Measurements from ENCODE around the gene ZBTB38. TPM values are rescaled to one million over a fixed set of nuclear protein-coding genes. Genes with fewer than 3 reads are reported as not detected.

The ZBTB38 gene
- polyA plus RNA-seq, 1 donor = 23.5 TPM

DNA sequence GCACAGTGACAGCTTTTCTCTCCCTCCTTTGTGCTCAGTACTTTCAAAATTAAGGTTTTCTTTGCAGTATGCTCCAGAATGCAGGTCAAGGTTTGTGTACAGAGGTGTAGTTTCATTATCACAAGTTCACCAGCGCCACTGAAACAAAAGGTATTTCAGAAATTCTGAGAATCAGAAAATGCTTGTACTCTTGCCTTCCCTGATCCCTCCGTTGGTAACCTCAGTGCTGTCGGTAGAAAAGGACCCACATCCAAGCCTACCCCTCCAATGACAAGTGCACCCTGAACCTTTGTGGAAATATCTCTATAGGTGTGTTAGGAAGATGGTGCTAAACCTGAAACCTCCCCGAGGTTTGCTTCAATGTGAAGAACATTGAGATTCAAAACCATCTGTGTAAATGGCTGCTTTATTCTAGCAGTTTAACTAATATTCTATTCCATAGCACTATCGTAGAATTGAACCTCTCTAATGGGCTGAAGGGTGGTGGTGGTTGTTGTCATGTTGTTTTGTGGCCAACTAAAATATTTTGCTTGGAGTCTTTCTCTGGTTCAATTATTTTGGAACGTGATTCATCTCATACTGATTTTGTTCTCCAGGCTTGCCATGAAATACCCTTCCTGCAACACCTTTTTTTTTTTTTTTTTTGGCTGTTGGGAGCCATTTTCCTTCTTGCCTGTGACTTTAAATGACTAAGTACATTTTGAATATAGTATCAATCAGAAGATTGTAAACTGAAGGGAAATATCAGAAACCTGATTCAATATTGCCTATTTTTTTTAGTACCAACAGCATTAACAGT, 20.7 kb downstream of the ZBTB38 start:
- no peak for DNase-seq

DNA sequence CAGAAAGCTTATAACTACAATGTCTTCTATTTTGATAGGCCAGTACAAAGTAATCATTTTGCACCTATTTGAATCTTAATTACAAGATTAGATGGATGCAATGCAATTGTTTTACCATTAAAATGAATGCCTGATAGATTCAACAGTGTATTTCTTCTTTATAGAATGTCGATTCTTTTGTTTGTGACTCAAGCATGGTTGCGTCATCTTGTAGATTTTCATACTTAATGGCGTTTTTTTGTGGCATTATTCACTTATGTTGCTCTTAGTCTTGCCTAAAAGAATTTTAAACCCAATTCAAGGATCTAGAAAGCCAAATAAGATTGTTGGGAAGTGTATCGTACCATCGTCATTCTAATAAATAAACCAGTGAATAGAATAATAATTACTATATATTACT, 21.4 kb downstream of the ZBTB38 start:
- DNase-seq = no peak

DNA sequence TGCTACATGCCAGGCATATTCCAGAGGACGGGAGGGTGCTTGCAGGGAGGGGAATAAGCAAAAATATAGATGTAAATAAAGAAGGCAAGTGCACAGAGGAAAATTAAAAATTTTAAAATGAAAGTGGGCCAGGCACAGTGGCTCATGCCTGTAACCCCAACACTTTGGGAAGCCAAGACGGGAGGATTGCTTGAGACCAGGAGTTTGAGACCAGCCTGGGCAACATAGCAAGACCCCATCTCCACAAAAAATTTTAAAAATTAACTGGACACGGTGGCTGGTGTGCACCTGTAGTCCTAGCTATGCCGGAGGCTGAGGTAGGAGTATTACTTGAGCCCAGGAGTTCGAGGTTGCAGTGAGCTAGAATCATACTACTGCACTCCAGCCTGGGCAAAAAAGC, 22.4 kb downstream of the ZBTB38 start:
- DNase-seq = no peak

DNA sequence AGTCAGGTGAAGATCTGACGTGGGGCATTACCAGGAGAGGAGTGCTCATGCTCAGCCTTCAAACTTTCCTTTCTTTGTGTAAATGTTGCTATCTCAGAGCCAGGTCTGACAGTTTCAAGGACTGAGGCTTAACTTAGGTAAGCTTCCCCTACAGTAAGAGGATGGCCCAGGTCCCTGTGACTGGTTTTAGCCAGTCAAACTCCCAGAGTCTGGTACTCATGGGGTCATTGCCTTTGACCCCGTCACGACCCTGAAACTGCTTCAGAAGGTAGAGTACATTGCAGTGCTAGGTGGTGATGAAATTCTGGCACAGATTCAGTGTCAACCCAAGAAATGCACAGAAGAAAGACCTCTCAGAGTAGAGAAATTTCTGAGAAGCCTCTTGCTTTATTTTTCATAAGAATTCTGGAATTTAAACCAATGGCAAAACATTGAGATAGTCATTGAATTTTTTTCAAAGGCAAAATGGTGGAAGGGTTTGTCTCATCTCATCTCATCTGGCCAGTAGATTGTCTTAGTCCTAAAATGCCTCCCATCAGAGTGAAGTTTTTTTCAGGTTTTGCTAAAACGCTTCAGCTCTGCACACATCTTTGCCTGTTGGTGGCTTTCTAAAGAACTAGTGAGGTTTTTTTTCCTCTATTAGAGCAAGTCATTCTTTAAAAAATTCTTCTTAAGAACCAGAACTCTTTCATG, 23.1 kb downstream of the ZBTB38 start:
- DNase-seq = no peak

DNA sequence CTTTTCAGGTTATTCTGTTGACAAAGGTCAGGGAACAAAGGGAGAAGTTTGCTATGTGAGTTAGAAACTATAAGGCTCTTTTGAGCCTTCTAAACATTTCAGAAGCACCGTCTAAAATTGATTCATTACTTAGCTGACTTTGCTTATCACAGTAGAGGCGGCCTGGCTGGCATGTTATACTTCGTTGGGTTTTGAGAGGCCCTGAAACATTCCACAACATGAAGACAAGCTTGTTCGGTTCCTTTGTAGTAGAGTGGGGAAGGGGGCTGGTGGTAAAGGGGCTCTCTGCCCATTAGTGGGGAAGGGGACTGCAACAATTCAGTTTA, 23.6 kb downstream of the ZBTB38 start:
- no peak for DNase-seq

DNA sequence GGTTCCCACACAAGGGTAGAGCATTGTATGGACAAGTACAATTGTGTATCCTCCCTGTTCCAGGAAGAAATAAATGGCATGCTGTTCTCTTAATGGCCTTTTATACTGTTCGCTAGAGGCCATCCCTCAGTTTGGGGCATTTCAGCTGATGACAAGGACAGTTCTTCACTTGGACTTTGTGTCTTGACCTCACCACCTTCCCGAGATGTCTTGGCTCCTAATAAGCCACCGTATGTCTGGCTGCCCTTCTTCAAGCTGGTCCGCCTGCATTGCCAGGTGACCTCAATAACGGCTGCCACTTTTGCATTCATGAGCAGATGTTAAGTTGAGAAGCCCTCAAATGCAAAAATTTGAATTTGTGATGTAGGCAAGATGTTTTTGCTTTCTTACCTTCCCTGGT, 24.1 kb downstream of the ZBTB38 start:
- DNase-seq = no peak

DNA sequence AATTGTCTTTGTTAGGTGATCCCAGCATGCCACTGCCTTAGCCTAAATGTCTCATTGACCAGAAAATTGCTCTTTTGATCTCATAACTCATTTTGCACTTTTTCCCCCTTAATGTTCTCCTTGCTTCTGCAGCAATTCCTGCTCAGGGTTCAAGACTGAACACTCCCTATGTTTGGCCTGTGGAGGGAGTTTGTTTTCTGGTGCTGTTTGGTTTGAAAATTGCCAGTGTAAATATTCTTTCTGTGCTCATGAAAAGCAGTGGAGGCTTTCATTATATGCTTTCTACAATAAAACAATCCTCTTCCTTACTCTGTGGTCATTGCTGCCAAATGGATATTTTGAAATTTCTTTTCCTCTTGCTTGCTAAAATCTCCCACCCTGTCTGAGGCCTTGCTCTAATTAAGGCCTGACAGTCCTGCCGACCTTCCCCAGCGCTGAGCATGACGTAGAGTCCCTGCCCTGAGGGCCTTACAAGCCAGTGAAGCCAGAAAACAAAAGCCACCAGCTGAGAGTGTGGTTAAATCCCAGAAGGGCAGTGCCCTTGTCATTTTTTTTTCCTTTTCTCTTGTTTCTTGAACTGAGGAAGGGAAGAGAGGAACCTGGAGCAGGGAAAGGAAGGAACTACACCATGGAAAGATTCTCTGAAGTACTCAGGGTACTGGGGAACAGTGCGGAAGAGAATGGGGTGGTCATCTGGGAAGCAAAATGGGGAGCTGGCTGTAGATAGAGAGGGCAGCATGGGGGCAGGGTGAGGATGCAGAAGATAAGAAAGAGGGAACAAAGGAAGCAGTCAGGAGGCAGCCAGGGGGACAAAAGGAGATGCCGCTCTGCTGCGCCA, 24.8 kb downstream of the ZBTB38 start:
- DNase-seq = no peak

DNA sequence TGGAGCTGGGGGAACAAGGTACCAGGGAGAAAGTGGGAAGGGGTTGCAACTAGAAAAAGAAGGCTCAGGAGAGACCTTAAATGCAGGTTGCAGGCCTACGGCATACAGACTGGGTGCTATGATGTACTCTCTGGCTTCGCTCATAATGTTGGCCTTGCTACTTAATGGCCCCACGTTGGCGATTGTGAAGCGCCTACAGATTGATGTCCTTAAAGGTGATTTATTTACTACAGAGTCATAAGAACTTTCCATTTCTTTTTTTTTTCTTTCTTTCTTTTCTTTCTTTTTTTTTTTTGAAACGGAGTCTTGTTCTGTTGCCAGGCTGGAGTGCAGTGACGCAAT, 25.4 kb downstream of the ZBTB38 start:
- DNase-seq = no peak

DNA sequence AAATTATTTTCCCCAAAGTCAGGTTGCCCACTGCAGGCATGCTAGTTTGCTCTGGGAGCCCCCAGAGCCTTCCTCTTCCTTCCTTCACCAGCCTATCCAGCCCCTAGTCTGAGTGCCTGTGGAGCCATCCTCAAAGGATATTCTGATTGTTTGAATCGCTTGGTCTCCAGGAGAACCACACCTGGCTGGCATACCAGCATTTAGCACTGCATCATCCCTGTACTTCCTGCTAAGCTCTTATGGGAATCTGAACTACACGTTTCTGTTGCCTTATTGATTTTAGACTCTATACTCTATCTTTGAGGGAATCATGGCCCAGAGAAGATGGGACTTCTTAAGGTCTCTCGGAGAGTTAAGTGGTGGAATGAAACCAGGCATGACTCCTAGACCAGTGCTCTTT, 26.3 kb downstream of the ZBTB38 start:
- DNase-seq = no peak

DNA sequence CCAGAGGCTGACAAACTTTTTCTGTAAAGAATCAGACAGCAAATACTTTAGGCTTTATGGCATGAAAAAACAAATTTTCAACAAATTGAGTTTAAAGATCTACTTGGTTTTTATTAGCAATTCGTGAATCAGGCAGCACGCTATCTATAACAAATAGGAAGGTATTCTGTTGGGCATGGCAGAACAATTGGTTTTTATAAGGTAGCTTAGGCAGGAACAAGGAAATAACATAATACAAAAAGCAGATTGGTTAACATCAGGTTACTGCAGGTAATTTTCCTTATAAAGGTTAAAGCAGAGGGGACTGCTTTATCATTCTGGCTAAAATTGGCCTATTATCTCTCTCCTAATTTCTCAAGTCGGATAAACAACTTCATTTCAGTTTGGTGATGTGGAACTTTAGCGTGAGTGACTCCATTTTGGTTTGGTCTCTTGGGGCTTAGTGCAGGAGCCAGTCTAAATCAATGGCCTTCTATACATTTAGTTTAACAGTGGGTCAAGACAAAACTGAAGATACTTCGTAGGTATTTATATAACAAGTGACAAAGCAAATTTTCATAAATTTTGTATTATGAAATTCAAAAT, 26.8 kb downstream of the ZBTB38 start:
- no peak for DNase-seq

DNA sequence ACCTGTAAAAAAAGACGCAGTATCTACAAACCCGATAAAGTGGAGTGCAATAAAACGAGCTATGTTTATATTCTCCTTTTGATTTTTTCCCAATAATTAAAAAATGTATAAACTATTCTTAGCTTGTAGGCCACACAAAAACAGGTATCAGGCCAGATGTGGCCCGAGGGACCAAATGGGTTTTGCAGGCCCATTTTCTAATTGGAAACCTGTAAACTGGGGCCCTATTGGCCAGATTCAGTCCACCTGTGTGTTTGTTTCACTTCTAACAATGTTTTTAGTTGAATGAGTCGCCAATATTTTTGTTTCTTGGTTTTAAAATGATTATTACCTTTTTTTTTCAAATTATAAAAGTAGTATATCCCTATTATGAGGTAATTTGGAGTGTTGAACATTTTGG, 29.7 kb downstream of the ZBTB38 start:
- DNase-seq = no peak

DNA sequence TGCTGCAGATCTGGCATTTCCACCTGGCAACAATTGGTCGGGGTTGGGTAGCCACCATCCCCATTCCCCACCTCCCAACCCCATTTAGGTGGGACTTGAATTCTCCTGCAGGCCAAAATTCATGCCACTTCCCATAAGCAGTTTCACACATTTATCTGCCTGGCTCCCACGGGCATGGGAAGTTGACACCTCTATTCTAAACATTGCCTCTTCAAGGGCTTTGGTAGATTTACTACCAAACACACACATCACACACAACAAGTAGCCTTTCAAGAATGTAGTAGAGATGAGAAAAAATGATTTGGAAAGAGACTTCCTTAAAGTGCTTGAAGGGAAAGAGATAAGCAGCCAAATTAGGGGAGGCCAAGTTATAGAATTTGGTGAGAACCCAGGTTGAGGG, 30.9 kb downstream of the ZBTB38 start:
- no peak for DNase-seq

DNA sequence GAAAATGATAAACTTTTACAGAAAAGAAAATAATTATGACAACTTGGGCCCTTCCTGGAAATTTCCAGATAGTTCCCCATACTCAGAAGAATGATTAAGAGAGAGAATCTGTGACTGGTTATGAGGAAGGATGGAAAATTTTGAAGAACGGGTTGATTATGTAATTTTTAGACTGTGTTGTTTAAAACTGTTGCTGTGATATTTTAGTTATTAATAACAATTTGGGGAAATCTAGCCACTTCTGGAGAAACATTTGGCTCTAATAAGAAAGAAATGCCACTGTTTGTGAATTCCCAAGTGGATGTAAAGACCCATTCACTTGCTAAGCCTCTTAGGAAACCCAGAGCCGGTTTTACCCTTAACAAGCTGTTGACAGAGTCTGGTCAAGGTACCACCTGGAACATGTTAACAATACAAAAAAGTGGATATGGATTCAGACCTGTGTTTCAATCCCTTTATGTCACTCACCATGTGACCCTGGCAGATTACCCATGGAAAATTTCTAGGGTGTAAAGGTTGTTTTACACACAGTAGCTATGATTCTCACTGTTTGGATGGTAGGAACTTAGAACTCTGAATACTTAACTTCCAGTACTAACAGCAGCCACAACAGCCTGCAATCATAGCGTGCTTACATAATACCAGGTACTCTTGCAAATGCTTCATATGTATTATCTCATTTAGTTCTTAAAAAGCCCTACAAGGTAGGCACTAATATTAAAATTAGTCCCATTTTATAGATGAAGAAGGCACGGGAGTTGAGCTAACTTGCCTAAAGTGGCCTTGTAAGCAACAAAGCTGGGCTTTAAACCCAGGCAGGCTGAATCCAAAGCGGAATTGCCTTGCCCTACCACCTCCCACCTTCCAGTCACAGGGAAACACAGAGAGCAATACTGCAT, 32.0 kb downstream of the ZBTB38 start:
- no peak for DNase-seq

DNA sequence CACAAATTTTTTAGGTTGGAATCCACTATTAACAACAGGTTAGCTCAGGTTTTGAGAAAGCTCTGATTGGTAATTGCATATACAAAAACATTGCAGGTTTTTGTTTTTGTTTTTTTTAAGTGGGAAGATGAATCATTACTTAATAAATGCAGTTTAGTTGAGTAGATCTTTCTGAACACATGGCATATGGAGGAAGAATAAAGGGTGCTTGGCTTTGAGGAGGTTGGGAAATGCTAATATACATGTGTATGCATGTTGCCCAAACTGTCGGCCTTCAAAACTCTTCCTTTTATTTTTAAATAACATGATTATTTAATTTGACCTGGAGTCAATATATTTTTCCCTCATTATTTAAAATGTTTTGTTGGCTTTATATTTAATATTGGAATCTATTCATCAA, 32.8 kb downstream of the ZBTB38 start:
- DNase-seq = no peak

DNA sequence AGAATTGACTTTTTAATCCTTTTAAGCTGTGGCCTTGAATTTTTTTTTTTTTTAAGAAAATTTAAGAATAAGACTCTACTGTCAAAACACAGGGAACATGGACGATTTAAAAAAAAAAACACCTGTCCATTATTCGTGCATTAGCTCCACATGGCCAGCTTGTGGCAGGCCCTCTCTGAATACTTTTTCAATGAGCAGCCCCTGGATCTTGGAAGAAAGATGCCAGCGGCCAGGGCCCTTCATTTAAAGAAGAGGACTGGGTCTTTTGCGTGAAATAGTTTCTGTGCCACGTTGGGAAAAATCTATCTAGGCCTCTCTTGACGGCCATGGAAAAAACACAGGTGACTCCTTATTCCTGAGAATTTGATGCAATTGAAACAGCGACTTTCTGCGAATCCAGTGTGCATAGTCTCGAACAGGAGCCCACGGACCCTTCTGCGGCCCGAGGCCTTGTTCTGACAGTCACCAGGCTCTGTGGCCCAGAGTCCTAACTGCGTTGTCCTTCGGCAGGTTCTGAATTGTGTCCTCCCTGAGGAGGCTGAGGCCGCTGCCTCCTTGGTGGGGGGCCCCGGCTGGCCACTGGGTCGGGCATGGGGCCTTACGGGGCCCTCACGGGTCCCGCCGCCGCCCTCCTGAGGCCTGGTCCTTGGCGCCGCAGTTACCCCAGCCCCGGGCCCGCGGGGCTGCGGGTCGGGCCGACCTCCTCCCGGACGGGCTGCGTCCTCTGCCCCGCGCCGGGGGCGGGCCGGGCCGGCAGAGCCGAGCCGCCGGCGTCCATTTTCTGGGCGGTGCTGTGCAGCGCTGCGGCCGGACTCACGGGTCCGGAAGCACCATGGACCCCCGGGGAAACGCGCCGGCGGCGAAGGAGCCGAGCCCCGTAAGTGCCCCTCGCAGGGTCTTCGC, 33.5 kb downstream of the ZBTB38 start:
- peak; percentile 54 for DNase-seq

DNA sequence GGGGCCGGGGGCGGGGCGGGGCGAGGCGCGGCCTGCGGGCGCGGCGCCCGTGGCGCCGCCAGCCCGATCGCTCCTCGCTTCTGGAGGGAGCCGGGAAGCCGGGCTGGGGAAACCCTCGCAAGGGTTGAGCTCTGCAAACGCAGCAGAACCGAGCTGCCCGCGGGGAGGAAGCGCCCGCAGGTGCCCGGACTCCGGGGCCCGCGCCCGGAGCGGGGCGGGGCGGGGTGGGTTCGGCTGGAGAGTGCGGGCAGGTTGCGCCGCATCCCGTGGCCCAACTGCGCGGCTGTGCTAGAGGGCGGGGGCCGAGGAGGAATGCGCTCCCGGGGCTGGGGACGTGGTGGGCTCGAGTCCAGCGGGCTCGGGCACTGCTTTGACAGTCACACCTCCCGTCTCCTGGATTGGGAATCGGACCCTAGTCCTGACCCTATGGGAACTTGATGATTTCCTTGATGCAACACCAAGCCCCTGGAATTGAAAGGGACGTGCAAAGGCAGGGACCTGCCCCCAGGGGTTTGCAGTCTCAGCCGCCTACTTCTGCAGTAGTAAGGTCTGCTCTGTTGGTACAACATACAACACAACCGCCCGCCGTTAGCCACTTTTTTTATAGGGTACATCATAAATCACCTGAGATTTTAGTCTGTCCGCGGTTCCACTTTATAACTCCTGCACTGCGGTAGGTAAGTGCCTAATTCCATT, 34.3 kb downstream of the ZBTB38 start:
- DNase-seq = peak; percentile 64

DNA sequence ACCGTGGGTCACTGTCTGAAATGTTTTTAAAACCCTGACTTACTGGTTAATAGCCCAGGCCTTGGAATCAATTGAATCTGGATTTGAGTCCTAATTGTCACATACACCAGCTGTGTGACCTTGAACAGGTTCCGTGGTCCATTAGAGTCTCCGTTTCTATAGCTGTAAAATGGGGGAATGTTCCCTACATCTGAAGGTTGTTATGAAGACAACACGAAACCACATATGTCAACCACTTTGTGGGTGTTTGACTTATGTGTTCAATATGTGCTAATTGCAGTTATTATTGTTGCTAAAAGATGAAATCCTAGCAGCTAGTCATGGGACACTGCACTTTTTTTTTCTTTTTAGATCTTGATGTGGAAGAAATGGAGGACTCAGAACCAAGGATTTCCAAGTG, 35.3 kb downstream of the ZBTB38 start:
- no peak for DNase-seq

DNA sequence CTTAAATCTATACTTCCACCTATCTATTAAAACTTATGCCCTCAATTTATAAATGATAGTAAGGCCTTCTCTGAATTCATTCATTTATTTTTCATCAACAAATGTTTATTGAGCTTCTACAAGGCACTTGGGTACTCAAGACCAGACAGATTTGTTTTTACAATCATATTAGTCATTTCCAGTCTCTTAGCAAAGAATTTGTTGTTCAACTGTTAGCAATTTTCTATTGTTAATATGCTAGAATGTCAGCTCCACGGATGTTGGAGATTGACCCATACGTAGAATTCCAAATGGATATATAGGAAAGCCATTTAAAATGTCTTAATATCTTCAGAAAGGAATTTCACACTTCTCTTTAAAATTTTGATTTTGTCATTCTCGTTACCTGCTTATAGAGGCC, 36.7 kb downstream of the ZBTB38 start:
- no peak for DNase-seq

DNA sequence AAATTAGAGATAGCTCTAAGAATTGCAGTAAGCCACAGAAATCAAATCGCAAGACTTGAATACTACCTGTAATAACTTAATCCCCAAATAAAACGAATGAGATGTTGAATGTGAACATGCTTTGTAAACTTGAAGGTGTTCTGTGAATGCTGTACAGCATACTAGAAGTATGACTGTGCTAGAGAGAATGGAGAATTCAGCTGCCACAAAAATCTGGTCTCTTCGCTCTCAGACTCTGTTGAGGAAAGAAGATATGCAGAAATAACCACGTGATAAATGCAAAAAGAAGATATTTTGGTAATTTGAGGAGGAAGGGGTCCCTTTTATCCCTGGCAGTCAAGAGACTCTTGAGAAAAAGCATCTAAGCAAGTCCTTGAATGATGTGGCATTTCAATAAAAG, 37.3 kb downstream of the ZBTB38 start:
- no peak for DNase-seq

DNA sequence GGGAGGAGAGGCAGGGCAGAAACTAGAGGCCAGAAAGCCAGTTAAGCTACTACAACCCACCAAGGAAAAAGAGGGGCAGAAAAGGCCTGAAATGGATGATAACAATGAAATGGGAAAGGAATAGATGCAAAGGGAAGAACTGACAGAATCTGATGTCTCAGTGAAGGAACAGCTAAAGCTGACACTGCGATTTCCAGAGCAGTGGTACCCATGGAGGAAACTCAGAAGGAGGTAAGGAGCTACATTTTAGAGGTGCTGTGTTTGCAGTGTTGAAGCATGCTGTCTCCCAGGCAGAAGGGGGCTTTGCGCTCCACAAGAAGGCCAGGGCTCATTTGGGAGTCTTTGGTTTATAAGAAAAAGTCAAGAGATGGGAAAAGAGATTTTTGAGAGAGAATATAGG, 38.0 kb downstream of the ZBTB38 start:
- DNase-seq = no peak

DNA sequence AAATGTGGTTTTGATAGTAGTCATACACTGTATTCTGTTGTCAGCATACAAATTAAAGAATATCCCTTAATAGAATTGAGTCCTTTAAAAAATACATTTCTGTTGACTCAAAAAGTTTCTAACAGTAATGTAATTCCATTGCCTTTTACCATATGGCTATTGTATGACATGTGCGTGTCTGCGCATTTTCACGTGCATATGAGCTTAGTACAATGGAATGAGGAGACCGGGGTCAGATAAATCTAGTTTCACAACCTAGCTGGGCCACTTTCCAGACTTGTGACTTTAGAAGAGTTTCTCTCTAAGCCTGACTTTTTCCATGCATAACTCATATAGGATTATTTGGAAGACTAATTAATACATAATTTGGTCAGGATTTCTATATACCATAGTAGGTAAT, 38.7 kb downstream of the ZBTB38 start:
- DNase-seq = peak; percentile 18
